Measurements from ENCODE around the gene CLNS1A.
"Not testable (repeated sequence)": the region's sequence is repeated elsewhere in the genome, so short reads cannot be mapped to it uniquely, and the experiment has no call there.

Gene CLNS1A

DNA sequence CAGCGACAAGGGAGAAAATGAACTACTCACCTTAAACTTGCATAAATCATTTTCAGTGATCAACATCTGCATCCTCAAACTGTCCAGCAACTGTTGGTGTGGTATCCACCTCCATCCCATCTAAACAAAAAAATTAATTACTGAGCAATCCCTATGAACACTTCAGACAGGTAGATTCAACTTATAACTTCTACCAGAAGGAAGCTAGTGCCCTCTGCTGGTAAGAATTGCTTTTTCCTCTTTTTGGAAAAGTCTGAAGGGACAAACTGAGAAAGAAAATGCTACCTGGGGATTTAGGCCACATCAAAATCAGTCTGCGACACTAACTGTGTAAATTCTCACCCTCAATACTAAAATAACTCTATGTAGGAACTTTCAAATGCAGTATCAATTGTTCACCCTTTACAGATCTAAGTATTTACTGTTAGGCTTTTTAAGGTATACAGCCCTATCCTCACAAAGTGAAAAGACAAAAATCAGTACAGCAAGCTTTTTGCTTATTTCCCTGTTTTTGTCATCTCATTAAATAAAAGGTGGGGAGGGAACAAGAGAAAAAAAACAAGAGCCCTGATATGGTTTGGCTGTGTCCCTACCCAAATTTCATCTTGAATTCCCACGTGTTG lies 17.9 kb downstream of the CLNS1A start:
- no peak for DNase-seq (ENCODE audit: low read depth, low spot score)

DNA sequence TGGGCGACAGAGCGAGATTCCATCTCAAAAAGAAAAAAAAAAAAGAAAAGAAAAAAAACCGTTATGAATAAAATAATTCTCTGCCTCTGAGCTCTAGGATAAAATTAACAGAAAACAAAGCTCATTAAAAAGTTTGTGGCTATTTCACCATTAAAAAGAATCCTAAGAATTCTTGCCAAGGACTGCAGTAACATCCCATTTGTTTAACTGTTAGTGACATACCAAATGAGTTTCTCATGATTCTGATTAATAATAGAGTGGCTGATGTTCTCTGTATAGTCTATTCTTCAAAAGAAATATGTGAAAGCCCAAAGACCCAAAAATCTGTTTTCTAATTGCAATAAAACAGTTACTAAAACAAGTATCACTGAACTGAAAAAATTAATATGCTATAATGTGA lies 19.7 kb downstream of the CLNS1A start:
- no peak for DNase-seq (ENCODE audit: low read depth, low spot score)

DNA sequence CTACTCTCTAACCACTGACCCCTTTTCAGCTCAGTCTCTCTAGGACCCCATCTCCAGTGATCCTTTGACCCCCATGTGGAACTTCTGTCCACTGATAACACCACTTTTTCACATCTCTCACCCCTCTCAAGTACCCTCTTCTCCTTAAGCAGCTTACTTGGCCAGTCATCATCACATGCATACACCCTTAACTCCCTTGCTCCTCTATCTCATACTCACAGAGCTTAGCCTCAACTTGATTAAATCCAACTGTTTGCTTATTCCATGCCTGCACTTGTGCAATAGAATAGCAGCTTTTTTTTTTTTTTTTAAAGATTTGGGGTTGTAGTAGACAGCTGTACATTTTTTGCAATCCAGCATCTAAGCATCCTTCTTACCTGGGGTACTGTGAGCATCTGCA lies 25.7 kb downstream of the CLNS1A start:
- no peak for DNase-seq (ENCODE audit: low read depth, low spot score)

DNA sequence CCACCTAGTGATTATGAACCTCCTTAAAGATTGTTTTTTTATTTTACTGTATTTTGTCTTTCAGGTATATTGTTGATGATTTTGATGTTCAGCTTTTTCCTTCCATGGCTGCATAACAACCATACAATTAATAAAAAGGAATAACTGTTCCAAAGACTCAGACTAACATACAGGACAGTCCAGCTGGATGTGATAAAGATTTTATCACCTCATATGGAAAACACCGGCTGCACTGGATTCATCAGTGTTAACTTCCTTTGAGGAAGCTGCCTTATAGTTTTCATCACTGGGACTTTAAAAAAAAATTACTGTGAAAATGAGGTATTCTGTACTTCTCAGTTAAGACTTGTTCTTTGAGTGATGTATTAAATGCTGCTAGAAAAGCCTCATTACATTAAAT lies 28.4 kb downstream of the CLNS1A start:
- no peak for DNase-seq (ENCODE audit: low read depth, low spot score)

DNA sequence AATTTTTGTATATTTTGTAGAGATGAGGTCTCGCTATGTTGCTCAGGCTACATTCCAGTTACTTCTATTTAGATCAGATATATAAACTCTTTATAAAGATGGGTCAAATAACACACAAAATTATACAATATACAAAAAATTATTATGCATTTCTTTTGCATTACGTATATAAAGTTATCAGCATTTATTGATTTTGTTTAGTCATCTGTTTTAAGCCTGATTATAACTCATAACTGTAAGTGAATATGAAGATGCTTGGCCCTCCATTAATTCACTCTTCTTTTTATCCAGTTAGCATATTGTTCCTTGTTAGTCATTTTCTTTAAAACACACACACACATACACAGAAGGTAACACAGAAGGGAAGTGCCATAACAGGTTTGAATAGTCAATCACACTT lies 33.3 kb downstream of the CLNS1A start:
- DNase-seq (ENCODE audit: low read depth, low spot score): no peak

DNA sequence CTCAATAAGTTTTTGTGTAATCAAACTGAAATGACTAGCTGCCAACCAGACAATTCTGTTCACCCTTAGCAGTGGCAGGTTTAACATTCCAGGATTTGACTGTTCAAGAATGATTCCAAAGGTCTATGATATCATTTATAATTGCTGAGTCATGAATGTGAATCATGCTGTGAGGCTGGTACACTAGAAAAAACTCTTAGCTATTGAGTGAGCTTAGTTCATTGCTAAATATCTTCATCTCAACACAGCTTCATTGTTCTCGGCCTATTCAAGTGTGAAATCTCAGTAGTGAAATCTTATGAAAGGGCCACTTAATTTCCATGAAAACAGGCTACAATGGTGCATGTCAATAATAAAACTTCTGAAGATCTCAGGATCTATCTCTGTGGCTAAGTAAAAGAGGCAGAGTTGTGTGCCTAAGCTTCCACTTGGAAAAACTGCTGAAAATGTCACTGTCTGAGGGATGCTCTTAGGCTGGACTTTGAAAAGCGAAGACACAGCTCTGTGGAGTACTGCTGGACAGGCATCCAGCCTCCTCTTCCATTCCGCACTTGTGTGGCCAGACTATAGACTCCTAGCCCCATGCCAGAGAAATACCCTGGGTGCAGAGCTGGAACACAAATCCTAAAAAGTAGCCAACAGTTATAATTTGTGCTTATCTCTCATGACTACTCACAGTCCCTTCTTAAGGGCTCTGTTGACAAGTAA lies 35.1 kb downstream of the CLNS1A start:
- no peak for DNase-seq (ENCODE audit: low read depth, low spot score)

DNA sequence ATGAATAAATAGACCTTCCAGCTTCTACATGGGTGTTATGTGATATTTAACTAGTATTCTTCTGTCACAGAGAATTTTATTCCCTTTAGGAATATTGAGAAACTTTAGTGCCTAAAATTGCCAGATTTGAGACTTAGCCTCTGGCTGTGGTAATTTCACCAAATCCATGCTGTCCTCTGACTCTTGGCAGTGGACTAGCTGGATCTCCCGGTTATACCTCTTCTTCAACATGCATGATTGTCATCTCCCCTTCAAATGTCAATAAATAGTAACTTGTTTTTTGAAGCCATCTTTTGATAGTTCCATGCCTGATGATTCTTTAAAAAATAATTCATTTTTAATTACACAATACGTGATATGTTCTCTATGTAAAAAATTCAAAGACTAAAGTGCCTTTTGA lies 39.4 kb downstream of the CLNS1A start:
- DNase-seq (ENCODE audit: low read depth, low spot score): no peak

DNA sequence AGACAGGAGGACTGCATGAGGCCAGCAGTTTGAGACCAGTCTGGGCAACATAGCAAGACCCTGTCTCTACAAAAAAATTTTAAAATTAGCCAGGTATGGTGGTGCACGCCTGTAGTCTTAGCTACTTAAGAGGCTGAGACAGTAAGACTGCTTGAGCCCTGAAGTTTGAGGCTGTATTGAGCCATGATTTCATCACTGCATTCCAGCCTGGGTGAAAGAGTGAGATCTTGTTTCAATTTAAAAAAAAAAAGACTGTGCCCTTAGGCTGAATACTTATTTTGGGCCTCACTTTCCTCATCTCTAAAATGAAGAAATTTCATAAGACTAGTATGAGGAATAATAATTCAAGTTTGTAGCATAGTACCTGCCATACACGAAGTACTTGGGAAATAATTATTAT lies 41.0 kb downstream of the CLNS1A start:
- DNase-seq (ENCODE audit: low read depth, low spot score): no peak

DNA sequence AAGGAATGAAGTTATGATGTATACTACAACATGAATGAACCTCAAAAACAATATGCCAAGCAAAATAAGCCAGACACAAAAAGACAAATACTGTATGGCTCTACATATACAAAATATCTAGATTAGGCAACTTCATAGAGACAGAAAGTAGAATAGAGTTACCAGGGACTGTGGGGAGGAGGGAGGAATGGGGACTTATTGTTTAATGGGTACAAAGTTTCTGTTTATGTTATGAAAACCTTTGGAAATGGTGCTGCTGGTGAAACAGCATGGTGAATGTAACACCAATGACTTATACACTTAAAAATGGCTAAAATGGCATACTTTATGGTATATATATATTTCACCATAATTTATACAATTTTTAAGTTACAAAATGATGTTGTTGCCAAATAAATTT lies 43.7 kb downstream of the CLNS1A start:
- DNase-seq (ENCODE audit: low read depth, low spot score): no peak

DNA sequence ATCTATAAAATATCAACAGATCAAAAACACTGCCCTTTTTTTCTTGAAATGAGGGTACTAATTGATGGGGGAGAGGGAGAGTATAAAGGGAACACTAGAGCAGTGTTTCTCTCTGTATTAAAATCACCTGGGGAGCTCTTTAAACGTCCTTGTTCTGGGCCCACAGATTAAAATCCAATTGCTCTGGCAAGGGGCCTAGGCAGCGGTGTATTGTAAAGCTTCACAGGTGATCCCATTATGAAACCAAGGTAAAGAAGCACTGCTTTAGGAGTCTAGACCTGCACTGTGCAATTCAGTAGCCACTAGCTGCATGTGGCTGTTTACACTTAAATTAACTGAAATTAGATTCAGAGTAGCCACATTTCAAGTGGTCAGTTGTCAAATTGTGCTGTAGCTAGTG lies 44.9 kb downstream of the CLNS1A start:
- DNase-seq (ENCODE audit: low read depth, low spot score): no peak

DNA sequence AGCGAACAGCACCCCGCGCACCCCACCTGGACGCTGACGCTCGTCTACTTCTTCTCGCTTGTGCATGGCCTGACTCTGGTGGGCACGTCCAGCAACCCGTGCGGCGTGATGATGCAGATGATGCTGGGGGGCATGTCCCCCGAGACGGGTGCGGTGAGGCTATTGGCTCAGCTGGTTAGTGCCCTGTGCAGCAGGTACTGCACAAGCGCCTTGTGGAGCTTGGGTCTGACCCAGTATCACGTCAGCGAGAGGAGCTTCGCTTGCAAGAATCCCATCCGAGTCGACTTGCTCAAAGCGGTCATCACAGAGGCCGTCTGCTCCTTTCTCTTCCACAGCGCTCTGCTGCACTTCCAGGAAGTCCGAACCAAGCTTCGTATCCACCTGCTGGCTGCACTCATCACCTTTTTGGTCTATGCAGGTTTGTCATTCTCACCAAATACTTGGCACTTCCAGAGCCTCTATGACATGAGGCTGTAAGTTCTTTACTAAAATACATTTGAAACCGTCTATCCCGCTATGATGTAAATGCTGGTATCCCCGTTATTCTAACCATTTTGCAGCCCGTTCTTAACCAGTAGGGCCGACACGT lies 47.3 kb downstream of the CLNS1A start:
- no peak for DNase-seq (ENCODE audit: low read depth, low spot score)

DNA sequence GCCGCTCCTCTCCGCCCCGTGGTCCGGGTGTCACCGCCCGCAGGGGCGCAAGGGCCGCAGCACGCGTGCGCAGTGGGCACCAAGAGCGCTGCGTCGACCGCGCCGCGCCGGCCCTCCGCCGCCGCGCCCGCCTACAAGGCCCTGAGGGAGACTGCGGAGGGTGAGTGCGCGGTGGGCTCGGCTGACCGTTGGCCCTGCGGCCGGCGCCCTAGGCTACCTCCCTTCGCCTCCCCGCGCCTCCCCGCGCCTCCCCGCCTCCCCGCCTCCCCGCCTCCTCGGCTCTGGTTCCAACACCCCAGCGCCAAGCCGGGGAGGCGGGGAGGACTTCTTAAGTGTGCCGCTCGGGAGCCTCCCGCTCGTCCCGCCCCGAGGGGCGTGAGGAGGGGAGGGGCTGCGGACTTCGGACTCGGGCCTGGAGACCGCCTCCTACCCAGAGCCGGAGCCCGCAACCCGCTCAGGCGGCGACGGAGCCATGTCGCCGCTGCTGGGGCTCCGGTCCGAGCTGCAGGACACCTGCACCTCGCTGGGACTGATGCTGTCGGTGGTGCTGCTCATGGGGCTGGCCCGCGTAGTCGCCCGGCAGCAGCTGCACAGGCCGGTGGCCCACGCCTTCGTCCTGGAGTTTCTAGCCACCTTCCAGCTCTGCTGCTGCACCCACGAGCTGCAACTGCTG lies 47.9 kb downstream of the CLNS1A start, which contains the start of gene AQP11:
AQP11 (plus strand) TSS at position 433 of the 673 bp plus-strand sequence; CDS start at position 473, 40 bp downstream.
- peak; percentile 20 for DNase-seq (ENCODE audit: low read depth, low spot score)

DNA sequence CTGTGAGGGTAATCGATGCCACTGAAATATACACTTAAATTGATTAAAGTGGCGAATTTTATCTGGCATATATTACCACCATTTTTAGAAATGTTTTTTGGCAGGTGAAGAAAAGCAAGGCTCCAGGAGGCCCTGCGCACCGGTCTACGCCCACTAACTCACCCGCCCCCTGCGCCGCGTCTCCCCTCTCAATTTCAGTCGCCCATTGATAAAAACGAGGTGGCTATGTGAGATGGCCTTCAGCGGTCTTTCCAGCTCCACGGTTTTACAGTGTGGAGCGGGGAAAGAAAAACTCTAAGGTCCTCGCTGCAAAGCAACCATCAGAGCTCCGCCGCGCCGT lies 48.4 kb downstream of the CLNS1A start:
- no peak for DNase-seq (ENCODE audit: low read depth, low spot score)

DNA sequence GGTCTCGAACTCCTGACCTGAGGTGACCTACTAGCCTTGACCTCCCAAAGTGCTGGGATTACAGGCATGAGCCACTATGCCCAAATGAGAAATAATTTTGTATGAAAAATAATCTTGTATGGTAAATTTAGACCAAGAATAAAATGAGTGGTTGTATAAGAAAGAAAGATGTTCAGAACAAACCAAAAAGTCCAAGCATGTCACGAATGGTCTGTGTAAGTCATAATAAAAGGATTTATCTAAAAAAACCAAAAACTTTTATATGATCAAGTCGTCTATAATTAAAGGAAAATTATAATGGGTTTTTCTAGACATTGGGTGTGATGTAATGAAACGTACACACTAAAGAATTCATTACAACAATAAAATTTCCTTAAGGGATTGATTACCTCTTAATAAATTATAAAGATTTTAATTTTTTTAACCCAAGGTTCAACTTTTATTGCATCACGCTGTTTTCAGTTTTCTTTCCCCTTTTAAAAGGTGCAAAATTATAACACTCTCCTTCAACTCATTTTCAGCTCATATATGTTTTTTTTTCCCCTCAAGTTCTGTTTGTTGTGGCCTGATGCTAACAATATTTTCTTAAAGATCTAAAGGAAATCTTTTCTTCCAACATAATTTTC lies 56.8 kb downstream of the CLNS1A start:
- DNase-seq (ENCODE audit: low read depth, low spot score): no peak

DNA sequence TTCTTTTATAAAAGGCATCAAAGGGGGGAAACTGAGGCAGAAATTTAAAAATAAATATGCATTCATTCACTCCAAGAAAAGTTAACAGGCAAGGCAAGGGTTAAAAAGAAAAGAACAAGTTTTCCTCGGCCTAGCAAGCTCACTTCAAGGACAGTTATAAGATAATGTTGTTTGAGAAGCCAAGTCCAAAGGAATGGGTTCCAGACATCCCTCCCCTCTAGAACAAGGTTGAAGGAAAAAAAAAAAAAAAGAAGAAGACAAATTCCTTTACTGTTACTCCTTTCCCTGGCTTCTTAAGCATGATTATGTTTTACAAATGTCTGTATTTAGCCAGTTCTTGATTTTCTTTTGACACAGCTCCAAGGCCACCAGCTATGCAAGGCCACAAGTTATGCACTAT lies 62.2 kb downstream of the CLNS1A start:
- not testable (repeated sequence) for DNase-seq (ENCODE audit: low read depth, low spot score)

DNA sequence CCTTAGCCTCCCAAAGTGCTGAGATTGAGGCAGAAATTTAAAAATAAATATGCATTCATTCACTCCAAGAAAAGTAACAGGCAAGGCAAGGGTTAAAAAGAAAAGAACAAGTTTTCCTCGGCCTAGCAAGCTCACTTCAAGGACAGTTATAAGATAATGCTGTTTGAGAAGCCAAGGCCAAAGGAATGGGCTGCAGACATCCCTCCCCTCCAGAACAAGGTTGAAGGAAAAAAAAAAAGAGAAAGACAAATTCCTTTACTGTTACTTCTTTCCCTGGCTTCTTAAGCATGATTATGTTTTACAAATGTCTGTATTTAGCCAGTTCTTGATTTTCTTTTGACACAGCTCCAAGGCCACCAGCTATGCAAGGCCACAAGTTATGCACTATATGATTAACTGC lies 66.7 kb downstream of the CLNS1A start:
- not testable (repeated sequence) for DNase-seq (ENCODE audit: low read depth, low spot score)

DNA sequence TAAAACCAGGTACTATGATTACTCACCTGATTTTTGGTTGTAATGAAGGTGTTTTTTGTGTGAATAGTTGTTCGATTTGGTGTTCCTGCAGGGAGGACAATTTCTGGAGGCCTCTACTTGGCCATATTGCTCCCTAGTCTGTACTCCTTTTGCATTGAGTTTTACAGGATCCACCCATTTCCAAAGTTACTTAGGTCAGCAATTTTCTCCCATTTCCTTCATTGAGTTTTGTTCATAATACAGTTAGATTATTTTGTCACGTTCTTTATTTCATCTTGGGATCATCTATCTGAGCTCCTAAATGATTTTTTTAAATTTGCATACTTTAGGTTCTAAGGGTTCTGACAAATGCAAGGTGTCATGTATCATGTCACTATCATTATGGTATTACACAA lies 67.9 kb downstream of the CLNS1A start:
- DNase-seq (ENCODE audit: low read depth, low spot score): no peak

DNA sequence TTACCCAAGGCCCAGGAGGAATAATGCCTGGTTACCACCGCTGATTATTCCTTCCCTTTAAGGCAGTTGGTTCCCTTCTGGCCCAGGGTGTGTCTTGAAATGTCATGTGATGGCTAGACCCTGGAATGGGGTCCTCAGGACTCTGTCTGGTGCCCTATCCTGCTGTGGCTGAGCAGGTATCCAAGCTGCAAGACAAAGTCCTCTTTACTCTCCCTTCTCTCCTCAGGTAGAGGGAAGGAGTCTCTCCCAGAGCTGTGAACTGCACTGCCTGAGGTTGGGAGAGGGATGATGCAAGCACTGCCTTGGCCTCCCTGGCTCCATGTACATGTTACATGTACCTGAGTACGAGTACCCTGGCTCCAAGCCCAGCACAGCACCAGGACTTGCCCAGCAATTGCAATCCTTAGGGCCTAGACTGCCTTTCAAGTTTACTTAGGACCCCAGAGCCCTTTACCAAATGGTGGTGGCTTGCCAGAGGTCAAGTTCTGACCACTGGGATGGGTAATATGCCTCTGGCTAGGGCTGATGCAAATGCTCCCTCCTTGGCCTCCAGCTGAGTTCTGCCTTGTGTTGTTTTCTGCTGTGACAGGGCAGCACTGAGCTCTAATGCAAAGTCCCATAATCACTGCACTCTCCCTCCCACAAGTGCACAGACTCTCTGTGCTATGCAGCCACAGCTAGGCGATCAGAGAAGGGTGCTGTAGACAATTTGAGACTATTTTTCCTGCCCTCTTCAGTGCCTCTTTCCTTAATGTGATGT lies 68.5 kb downstream of the CLNS1A start:
- no peak for DNase-seq (ENCODE audit: low read depth, low spot score)

DNA sequence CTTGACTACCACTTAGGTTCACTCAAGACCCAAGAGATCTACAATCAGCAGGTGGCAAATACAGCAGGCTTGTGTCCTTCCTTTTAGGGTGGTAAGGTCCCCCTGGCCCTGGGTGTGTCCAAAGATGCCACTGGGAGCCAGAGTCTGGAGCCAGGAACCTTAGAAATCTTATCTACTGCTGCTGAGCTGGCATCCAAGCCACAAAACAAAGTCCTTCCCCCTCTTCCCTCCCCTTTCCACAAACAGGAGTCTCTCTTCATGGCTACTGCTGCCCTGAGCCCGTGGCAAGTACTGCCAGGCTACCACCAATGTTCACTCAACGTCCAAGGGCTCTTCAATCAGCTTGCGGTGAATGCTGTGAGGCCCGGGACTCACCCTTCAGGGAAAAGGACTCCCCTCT lies 69.3 kb downstream of the CLNS1A start:
- DNase-seq (ENCODE audit: low read depth, low spot score): no peak

Measured in activated naive CD8-positive, alpha-beta T cell treated with anti-CD3 and anti-CD28 coated beads, Interleukin-2, amount 50 U/mL, for 16 hours (primary cell).